COLO668 (cell line): ENCODE measurements around the gene PRAMEF13.
"Not testable (repeated sequence)": the region's sequence is repeated elsewhere in the genome, so short reads cannot be mapped to it uniquely, and the experiment has no call there.

ENCODE experiments used
- DNase-seq: peaks from one replicate; lab custom pipeline; 2025; ENCODE audit not compliant: unreplicated experiment; lab: John Stamatoyannopoulos, UW

PRAMEF13 gene, protein sequence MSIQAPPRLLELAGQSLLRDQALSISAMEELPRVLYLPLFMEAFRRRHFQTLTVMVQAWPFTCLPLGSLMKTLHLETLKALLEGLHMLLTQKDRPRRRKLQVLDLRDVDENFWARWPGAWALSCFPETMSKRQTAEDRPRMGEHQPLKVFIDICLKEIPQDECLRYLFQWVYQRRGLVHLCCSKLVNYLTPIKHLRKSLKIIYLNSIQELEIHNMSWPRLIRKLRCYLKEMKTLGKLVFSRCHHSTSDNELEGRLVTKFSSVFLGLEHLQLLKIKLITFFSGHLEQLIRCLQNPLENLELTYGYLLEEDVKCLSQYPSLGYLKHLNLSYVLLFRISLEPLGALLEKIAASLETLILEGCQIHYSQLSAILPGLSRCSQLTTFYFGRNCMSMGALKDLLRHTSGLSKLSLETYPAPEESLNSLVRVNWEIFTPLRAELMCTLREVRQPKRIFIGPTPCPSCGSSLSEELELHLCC

GRCh38 chr1:13201309-13201708, at the start of gene PRAMEF13:
Gene PRAMEF13, minus strand, starts transcription at chr1:13201409. Its CDS starts 1,820 bp downstream, at chr1:13199589.
- not testable (repeated sequence) for DNase-seq

- DNase-seq = not testable (repeated sequence)
Measured at GRCh38 chr1:13247122-13247521, 45.9 kb upstream of the PRAMEF13 start.

- not testable (repeated sequence) for DNase-seq
Measured at GRCh38 chr1:13246554-13246871, 45.3 kb upstream of the PRAMEF13 start.

GRCh38 chr1:13245841-13246553, 44.8 kb upstream of the PRAMEF13 start:
- not testable (repeated sequence) for DNase-seq

DNA sequence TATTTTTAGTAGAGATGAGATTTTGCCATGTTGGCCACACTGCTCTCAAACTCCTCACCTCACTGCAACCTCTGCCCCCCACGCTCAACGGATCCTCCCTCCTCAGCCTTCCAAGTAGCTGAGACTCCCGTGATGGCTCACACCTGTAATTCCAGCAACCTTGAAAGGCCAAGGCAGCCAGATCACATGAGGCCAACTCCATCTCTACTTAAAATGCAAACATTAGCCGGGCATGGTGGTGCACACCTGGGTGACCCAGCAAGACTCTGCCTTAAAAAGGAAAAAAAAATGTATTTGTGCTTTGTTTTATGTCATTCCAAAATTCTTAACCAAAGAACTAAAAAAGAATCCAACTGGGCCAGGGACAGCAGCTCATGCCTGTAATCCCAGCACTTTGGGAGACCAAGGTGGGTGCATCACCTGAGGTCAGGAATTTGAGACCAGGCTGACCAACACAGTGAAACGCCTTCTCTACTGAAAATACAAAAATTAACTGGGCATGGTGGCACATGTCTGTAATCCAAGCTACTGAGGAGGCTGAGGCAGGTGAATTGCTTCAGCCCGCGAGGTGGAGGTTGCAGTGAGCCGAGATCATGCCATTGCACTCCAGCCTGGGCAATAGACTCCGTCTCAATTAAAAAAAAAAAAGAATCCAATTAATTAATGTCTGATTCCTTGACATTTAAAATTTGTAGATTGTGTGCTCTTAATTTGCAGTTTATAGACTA, 42.5 kb upstream of the PRAMEF13 start:
- DNase-seq = not testable (repeated sequence)

DNA sequence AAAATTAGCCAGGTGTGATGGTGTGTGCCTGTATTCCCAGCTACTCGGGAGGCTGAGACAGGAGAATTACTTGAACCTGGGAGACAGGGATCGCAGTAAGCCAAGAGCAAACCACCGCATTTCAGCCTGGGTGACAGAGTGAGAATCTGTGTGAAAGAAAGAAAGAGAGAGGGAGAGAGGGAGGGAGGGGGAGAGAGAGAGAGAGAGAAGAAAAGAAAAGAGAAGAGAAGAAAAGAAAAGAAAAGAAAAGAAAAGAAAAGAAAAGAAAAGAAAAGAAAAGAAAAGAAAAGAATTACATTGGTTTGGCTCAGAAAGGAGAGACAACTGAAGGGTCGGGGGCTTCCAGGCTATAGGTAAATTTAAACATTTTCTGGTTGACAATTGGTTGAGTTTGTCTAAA, 38.4 kb upstream of the PRAMEF13 start:
- not testable (repeated sequence) for DNase-seq

DNA sequence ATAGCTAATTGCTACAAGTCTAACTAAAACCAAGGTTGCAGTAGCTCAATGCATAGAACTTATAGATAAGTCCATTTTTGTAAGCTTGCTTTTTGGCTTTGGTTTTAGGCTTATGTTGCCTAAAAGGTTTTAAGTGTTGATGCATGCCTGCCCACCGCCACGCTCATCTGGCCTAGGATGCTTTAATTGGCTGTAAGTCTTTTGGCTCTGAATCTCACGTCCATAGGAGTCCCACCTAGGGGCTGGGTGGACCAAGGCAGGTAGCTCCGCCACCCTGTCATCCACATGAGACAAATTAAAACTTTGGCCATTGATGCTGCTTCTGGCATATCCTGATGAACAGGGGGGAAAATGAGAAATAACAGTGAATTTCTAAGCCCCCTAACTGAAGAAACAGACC, 36.4 kb upstream of the PRAMEF13 start:
- not testable (repeated sequence) for DNase-seq

DNA sequence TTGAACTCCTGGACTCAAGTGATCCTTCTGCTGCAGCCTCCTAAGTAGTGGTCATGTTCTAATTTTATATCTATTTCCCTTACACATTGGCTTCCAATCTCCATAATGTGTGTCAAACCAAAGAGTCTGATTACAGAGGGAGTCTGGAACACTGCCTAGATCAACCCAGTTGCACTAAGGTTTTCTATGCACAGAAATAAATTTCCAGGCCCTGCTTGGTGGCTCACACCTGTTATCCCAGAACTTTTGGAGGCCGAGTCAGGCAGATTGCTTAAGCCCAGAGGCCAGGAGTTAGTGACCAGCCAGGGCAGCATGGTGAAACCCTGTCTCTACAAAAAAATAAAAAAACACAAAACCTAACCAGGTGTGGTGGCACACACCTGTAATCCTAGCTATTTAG, 32.8 kb upstream of the PRAMEF13 start:
- not testable (repeated sequence) for DNase-seq

DNA sequence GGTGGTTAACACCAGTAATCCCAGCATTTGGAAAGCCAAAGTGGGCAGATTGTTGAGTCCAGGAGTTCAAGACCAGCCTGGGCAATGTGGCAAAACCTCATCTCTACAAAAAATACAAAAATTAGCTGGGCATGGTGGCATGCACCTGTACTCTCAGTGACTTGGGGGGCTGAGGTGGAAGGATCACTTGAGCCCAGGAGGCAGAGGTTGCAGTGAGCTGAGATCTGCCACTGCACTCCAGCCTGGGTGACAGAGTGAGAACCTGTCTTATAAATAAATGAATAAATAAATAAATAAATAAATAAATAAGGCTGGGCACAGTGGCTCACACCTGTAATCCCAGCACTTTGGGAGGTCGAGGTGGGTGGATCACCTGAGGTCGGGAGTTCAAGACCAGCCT, 30.8 kb upstream of the PRAMEF13 start:
- not testable (repeated sequence) for DNase-seq

GRCh38 chr1:13231061-13231750, 30.0 kb upstream of the PRAMEF13 start:
- not testable (repeated sequence) for DNase-seq

- DNase-seq = not testable (repeated sequence)
Measured at GRCh38 chr1:13230601-13231000, 29.4 kb upstream of the PRAMEF13 start.

GRCh38 chr1:13230096-13230495, 28.9 kb upstream of the PRAMEF13 start:
- not testable (repeated sequence) for DNase-seq

GRCh38 chr1:13228343-13228781, 27.2 kb upstream of the PRAMEF13 start:
- peak; percentile 57 for DNase-seq

- DNase-seq = not testable (repeated sequence)
Measured at GRCh38 chr1:13227271-13228055, 26.3 kb upstream of the PRAMEF13 start.

- not testable (repeated sequence) for DNase-seq
Measured at GRCh38 chr1:13225675-13226204, 24.5 kb upstream of the PRAMEF13 start, which contains the start of gene PRAMEF18. Gene PRAMEF18, minus strand, starts transcription at chr1:13226154. Its CDS starts 48 bp downstream, at chr1:13226106.

GRCh38 chr1:13224480-13225060, 23.4 kb upstream of the PRAMEF13 start:
- no peak for DNase-seq

DNA sequence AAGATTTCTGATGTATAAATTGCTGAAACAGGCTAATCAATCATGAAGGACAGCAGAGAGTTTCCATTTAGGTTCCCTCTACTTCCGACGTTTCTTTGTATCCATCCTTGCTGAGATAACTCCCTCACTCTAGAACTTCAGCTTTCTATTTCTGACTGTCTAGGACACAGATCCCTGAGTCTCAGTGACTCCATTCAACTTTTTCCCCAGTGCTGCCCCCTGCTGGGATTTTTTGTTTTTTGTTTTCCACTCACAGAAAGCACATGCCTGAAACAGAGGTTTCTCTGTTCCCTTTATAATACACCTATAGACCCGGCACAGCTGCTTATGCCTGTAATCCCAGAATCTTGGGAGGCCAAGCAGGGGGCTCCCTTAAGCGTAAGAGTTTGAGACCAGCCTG, 21.6 kb upstream of the PRAMEF13 start:
- not testable (repeated sequence) for DNase-seq

DNA sequence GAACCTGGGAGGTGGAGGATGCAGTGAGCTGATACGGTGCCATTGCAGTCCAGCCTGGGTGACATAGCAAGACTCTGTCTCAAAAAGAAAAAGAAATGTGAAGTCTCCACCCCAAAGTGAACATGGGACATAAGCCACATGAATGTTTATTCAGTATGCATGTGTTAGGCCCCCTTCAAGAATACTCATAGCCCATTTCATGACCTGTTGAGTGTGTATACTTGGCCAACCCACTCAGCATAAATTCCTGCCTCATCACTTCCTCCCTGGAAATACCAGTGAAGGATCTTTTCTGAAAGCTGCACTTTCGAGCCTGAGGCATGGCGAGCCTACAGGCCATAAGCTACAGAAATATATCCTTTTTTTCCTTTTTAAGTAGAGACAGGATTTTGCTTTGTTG, 18.0 kb upstream of the PRAMEF13 start:
- DNase-seq = not testable (repeated sequence)

DNA sequence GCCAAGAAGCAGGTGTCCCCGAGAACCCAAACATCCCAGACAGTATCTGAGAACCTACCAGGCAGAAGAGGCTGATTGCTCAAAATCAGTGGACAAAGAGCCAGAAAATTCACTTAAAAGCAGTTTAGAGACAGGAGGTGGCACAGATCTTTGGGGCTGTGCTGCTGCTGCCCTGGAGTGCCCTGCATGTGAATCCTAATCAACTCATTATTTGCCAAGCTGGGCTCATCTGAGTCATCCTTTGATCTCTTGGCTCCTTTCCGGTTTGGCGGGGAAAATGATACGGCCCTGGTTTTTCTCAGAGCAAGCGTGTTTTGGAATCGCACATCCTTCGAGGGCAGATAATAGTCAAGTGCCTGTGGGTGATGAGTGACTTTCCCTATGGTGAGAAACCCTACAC, 15.4 kb upstream of the PRAMEF13 start:
- DNase-seq = not testable (repeated sequence)
